Germinal center (tissue), 1 donor: ENCODE results near the gene INTS15.
"Not testable (repeated sequence)": the region's sequence is repeated elsewhere in the genome, so short reads cannot be mapped to it uniquely, and the experiment has no call there.

Experiments
- DNase-seq: peaks from one replicate; pipeline ENCODE4 v3.0.0; 2012; ENCODE audit warnings: mixed read lengths, low spot score

INTS15 gene

GRCh38 chr7:6589829-6590644 is at the start of gene INTS15:
Gene INTS15, plus strand, starts transcription at chr7:6590021. Its CDS starts 263 bp downstream, at chr7:6590284.
- peak; percentile 91 for DNase-seq

DNA sequence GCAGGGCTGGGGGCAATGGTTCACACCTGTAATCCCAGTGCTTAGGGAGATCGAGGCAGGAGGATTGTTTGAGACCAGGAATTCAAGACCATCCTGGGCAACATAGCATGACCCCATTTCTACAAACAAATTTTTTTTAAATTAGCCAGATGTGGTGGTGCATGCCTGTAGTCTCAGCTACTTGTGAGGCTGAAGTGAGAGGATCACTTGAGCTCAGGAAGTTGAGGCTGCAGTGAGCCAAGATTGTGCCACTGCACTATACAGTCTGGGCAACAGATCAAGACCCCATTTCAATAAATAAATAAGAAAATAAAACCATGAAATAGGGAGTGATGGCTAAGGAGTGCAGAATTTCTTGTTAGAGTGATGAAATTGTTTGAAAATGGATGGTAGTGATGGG is 47.5 kb upstream of the INTS15 start:
- no peak for DNase-seq

DNA sequence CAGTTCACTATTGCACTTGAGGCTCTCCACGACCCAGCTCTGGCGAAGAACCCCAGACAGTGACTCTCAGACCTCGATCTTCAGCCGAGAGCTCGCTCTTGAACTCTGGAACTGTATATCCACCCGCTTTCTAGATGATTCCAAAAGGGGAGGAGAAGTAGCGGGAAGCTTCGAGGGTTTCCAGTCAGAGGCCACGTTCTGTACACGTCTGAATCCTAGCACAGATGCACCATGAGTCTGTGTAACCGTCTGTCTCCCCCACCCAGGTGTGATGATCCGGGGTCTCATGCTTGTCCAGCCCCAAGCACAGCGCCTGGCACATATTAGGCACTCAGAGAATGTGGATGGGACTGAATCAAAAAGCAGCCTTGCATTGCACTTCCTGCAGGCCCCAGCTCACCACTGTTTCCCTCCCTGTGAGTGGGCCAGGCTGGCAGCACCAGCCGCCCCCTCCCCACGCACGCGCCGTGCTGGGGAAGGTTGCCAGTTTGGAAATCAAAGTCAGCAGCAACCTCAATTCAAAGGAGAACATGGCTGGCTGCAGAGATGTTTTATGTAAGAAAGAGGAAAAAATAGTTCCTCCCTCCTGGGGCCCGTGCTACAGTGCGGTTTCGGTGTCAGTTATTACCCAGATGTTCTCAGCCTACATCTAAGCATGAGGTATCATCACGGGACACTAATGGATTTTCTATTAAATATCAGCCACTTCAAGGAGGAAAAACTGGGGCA is 44.3 kb upstream of the INTS15 start:
- DNase-seq = no peak

GRCh38 chr7:6546498-6547251 is 43.1 kb upstream of the INTS15 start:
- no peak for DNase-seq

DNA sequence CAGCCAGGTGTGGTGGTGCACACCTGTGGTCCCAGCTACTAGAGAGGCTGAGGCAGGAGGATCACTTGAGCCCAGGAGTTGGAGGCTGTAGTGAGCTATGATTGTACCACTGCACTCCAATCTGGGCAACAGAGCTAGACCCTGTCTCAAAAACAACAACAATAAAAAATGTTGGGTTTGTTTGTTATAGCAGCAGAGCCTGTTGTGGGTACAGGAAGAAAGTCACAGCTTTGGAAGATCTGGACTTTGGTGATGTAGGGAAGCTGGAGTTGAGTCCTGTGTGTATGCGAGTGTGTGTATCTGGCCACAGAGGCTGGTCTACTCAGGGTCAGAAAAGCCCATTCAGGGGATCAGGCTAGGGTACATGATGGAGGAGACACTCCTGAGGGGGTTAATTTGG is 42.4 kb upstream of the INTS15 start:
- no peak for DNase-seq

DNA sequence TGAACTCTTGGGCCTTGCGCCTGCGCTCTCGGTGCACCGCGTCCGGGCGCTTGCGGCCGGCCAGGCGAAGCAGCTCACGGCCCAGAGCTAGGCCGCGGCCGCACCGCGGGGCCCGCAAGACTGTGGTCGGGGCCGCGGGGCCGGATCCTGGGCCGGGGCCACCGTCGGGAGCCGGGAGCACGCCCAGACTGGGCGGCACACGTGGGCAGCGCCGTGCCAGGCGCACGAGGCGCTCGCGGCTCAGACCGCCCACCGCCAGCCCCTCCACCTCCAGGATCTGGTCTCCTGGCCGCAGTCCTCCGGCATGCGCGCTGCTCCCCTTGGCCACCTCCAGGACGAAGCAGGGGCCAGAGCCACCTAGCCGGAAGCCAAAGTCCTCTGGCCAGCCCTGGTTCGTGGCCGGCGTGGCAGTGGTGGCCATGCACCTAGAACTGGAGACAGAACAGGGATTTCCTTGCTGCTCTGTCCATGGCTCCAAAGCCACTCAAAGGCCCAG is 38.8 kb upstream of the INTS15 start, which contains the start of gene GRID2IP:
TSS of gene GRID2IP (minus strand) at position 446 of the 496 bp plus-strand sequence. CDS start at position 421, 25 bp downstream.
- no peak for DNase-seq

GRCh38 chr7:6553448-6554044 is 36.3 kb upstream of the INTS15 start:
- no peak for DNase-seq

GRCh38 chr7:6554848-6555247 is 35.0 kb upstream of the INTS15 start:
- DNase-seq = no peak

GRCh38 chr7:6556196-6556595 is 33.6 kb upstream of the INTS15 start:
- no peak for DNase-seq

GRCh38 chr7:6558837-6559236 is 31.0 kb upstream of the INTS15 start:
- no peak for DNase-seq

DNA sequence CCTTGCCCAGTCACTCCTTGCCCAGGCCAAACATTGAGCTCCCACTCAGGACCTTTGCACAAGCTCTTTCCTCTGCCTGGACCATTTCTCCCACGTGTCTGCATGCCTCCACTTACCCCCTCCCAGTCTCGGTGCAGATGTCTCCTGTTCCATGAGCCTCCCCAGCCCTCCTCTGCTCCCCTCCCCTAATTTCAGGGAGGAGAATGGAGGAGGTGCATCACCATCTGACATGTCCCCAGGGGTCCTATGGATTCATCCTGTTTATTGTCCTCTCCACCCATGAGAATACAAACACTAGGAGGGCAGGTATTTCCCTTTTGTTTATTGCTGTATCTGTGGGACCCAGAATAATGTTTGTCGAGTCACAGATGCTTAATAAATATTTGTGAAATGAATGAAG is 29.9 kb upstream of the INTS15 start:
- DNase-seq = no peak

DNA sequence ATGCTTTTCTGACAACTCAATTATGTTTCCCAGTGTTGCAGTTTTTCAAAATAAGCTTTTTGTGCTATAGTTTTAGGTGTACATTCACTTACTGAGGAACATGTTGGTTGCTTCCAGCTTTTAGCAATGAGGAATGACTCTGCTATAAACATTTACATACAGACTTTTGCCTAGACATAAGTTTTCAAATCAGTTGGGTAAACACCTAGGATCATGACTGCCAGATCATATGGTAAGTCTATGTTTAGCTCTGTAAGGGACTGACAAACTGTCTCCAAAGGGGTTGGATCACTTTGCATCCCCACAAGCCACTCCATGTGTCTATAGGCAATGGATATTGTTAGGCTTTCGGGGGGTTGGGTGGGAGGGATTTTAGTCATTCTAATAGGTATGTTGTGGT is 27.7 kb upstream of the INTS15 start:
- no peak for DNase-seq

- DNase-seq = no peak
These were observed 25.7 kb upstream of the INTS15 start for GRCh38 chr7:6563936-6564770.

DNA sequence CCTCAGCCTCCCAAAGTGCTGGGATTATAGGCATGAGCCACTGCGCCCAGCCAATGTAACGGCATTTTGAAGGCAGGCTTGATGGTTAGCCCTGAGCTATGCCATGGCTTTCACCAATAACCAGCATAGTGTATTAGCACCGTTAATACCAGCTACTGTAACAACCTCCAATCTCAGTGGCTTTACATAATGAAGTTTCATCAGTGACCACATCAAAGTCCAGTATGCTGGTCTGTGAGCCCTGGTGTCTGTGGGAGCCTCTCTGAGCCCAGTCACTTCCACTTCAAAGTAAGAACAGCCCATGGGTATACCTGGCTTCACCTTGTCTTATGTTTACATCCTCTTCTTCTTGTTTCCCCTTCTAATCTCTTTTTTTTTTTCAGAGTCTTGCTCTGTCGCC is 24.2 kb upstream of the INTS15 start:
- no peak for DNase-seq

- no peak for DNase-seq
These were observed 21.9 kb upstream of the INTS15 start for GRCh38 chr7:6567886-6568285.

DNA sequence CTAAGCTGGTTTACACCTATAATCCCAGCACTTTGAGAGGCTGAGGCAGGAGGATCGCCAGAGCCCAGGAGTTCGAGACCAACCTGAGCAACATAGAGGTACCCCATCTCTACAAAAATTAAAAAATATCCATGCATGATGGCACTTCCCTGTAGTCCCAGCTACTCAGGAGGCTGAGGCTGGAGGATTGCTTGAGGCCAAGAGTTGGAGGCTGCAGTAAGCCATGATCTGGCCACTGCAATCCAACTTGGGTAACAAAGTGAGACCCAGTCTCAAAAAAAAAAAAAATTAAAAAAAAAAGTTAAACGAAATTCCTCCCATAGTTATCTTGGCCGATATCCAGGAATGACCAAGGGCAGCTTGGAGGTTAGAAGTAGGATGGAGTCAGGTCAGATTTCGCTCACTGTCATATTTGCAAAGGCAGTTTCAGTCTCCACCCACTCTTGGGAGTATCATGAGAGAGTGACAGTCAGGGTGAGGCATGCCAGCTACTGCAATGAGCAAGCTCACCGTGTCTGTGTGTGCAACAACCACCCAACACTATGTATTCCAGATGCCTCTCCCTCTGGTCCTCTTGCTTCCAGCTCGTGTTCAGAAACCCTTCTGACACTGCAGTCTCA is 18.6 kb upstream of the INTS15 start:
- no peak for DNase-seq

GRCh38 chr7:6575281-6576023 is 14.4 kb upstream of the INTS15 start:
- no peak for DNase-seq

DNA sequence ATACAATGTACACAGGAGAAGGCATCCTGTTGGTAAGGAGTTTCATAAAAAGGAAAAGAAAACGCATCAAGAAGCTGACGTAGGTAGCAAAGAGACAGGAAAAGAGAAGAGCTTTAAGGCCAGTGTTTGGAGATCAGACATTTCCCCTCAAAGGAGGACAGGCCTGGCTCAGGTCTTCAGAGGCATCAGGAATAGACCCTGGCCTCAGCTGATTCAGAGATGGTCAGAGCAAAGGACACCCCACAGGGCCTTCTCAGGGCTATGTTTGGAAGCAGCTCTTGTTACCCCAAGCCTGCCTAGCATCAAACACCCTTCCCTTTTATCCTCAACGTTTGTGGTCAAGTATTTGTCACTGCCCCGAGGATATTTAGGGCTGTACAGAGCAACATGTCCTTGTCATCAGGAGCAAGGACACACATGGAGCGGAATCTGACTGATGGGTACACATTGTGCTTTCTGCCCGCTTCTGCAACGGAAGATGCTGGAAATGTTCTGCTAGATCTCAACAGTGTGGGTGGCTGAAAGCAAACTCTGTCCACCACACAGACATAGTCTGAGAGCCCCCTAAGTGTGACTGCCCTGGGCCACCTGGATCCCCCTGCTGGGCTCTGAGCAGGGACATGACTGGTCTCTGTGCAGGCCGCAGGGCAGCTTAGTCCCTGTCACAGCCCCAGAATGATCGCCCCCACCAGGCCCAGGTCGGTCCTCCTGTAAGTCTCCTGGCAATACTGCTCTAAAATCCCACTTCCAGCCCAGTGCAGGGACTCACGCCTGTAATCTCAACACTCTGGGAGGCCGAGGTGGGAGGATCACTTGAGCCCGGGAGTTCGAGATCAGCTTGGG is 13.6 kb upstream of the INTS15 start:
- DNase-seq = no peak

DNA sequence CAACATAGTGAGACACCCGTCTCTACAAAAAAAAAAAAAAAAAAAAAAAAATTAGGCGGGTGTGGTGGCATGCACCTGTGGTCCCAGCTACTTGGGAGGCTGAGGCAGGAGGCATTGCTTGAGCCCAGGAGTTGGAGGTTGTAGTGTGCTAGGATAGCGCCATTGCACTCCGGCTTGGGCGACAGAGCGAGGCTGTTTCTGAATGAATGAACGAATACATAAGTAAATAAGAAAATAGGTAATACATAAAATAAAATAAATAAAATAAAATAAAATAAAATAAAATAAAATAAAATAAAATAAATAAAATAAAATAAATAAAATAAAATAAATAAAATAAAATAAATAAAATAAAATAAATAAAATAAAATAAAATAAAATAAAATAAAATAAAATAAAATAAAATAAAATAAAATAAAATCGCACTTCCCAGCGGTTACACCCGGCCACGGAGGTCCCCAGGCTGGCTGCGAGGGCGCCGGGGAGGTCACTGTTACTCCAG is 12.9 kb upstream of the INTS15 start:
- not testable (repeated sequence) for DNase-seq
